HG03066 (cell line): ENCODE measurements around the gene ADCY3.

Experiments used
- ATAC-seq: cut with Tn5 transposase; IDR thresholded peaks from one replicate; pipeline ENCODE4 v1.9.1; 2021; ENCODE audit warnings: low read depth; ENCODE audit not compliant: unreplicated experiment

ADCY3 gene

DNA sequence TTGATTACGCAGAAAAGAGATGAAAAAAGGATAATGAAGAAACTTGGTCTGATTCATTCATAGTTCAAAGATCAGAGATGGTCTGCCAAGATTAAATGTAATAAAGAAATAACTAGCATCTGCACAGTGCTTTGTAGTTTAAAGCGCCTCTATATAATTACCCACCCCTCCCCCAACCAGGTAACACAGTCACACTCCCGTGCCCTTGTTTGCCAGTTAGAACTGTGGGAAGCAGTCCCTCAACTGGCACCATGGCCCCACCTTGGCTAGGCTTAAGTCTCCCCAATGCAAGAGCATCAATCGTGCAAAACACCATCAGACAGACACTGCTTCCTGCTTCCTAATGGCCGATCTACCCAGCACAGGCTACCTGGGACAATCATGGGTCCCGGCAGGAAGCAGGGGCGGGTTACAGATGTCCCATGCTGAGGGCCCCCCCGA is 11.6 kb downstream of the ADCY3 start:
- ATAC-seq, result no peak

DNA sequence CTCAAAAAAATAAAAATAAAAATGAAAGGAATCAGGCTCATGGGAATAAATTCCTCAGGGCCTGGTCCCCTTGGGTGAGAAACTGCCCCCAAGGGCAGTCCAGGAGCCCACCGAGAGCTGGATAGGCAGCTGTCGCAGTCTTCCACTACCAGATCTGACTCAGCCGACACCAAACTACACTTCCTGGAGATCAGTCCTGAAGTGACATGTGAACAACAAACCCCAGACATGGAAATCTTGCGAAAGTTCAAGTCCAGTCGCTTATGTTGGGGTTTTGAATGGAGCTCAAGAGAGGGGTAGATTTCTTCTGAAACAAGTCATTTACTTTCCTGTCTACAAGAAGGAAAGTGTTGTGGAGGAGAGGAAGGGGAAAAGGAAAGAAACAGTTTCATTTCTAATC is 12.9 kb downstream of the ADCY3 start:
- ATAC-seq, result no peak

DNA sequence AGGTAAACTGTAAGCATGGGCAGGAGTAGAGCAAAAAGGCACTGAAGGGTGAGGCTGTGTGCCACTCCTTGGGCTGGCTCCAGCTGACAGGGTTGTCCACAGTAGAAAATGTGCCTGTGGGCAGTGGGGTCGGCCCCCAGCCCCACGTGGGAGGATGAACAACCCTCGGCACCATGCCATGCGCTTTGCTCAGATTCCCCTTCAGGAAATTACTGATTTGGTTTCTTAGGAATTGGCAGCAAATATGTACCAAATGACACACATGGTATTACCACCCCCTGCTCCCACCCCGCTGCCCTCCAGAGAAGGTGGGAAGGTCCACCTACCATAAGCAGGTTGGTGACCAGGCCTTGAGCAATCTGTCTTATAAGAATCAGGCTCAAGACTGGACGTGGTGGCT is 13.6 kb downstream of the ADCY3 start:
- no peak for ATAC-seq

DNA sequence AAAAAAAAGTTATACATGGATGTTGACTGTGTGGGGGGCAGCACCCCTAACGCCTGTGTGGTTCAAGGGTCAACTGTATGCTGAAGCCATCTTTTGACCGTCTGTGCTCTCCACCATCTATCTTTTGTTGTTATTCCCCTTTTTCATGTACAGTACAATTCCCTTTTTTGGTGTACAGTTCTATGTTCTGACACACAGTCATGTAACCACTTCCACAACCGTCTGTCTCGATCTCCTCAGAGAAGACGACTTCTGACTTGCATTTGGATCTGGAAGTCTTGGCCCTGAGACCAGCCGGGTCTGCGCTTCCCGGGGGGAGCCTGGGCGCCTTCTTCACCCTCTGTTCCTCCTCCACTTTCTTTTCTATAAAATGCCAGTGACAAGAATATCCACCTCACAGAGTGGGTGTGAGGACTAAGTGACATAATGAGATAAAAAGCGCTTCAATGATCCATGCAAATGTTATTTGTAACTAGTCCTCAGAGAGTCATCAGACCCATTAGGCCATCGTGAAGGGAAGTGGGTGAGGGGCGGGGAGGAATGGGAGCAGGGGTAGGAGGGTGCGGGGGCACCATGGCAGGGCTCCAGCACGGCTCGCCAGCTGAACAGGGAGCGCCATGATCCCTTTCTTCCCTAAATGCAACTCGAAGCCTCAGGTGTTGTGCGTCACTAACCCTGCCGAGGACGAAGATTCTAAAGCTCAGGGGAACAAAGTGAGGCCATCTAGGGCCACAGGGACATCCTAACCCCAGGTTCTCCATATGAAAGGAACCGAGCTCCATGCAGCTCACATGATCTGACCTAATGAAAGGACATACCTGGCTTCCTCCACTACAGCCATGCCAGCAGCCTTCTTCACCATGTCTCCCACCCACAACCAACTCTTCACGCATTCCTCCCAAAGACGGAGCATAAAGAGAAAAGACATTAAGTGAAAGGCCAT is 16.6 kb downstream of the ADCY3 start:
- no peak for ATAC-seq

DNA sequence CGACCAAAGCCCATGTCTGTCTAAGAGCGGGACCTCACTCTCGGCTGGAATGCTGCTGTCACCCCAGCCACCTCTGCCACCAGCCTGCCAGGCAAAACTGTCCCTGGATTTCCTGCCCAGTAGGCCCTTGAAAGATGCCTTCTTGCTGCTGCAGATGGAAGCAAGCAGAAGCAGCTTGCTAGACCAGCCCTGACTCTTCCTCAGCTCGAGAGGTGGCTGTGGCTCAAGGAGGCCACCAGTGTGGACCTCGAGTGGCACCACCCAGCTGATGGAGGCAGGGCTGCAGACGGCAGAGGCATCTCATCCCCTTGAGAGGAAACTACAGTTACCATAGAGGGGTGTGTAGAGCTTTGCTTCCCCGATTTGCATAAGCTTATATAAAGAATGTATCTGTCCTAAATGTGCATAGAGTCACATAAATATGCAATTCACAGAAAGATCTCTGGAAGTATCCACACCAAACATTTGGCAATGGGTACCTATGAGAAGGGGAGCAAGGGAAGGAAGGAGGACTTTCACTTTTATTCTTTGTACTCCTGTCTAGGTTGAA is 20.6 kb downstream of the ADCY3 start:
- ATAC-seq, result no peak

DNA sequence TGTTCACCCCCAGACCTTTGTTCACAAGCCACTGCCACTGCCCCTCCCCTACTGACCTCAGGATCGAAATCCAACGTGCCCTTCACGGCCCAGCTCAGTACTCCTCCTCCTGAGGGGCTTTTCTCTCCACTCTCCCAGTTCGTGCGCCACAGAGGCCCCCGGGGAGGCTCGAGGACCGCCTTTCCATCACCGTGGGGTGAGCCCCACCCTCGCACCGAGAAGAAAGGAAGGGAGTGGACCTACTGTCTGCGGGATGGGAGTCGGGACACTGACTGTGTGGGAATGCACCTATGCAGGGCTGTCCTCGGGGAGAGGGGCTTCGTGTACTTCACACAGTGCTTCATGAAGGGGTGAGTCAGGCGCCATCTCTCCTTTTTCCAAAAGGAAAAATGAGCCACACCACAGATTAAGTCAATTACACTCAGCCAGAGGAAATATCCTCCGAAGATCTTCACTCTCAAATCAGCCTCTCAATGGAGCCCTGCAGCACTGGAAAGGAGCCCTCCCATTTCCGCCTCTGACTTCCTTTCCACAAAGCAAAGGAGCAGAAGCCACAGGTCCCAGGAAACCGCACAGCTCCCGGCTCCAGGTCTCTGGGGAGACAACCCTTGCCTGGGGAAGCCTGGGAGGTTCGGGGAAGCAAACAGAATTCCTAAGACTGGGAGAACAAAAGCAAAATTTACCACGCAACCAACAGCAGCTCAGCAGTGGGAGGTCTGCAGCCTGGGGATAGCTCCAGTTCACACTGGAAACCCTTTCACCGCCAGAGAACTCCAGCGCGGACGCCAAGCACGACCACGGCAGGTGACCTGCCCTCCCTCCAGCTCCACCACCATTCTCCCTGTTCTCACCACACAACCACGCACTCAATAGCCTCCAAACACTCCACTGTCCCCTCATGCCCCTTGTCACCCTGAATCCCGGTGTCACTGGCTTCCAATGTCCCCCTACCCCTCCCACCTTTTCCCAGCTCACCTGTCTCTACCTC is 21.6 kb downstream of the ADCY3 start:
- no peak for ATAC-seq

DNA sequence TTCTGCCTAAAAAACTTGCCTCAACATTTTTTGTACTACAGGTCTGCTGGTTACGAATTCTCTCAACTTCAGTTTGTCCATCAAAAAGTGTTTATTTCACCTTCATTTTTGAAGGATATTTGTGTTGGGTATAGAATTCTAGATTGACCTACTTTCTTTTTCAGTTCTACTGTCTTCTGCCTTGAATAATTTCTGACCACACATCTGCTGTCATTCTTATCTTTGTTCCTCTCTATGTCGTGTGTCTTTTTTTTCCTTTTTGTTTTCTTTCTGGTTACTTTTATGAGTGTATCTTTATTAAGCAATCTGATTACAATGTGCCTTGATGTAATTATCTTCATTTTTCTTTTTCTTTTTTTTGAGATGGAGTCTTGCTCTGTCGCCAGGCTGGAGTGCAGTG is 25.3 kb downstream of the ADCY3 start:
- no peak for ATAC-seq

DNA sequence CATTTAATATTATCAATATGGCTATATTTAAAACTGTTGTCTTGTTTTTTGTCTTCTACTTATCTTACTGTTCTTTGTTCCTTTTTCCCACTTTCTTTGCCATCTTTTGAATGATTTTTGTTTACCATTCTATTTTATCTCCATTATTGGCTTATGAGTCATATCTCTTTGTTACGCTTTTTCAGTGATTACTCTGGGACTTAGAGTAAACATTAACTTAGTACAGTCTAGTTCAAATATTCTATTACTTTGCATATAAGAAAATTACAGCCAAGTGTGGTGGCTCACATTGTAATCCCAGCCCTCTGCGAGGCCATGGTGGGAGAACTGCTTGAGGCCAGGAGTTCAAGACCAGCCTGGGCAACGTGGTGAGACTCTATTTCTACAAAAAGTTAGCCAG is 26.1 kb downstream of the ADCY3 start:
- ATAC-seq, result no peak

DNA sequence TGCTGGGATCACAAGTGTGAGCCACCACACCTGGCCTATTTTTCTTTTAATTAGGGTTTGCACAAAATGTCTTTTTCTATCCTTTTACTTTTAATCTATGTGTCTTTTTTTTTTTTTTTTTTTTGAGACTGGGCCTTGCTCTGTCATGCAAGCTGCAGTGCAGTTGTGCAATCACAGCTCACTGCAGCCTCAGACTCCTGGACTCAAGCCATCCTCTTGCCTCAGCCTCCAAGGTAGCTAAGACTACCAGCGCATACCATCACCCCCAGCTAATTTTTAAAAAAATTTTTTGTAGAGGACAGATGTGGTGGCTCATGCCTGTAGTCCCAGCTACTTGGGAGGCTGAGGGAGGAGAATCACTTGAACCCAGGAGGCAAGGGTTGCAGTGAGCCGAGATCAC is 27.1 kb downstream of the ADCY3 start:
- no peak for ATAC-seq

DNA sequence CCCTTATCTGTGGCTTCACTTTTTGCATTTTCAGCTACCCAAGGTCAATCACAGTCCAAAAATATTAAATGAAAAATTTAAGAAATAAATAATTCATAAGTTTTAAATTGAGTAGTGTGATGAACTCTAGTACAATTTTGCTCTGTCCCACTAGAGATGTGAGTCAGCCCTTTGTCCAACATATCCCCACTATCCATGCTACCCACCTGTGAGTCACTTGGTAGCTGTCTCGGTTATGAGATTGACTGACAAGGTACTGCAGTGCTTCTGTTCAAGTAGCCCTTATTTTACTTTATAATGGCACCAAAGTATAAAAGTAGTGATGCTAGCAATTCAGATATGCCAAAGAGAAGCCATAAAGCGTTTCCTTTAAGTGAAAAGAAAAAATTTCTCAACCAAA is 28.8 kb downstream of the ADCY3 start:
- no peak for ATAC-seq

DNA sequence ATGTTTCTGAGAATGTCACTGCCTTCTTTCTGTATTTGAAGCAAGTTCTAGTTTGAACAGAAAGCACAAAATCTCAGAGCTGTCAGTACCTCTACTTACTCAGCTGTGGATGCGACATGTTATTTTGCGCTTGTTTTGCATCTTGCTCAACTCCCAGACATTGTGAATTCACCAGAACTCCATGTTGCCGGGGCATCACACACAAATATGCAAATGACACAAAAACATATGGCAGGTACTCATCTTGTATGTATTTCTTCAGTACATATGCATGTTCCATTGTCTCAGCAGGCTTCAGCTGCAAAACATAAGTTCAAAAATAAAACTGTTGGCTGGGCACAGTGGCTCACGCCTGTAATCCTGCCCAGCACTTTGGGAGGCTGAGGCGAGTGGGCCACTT is 30.8 kb downstream of the ADCY3 start:
- ATAC-seq, result no peak

DNA sequence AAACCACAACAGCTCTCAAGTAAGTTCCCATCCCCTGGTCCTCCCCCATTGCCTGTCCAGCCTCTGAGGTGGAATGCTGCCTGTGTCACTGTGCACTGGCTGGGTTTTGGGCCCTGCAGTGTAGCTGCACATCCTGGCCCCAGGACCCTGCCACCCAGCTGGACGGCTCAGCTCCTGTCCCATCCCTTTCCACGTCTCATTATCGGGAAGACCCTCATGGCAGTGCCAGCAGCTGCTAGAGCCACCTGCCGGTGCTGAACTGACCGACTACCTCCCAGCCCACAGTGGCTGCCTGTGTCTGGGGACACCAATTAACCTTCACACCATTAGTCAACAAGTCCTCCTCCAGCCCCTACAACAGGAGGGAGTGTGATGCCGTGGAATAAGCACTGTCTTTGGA is 31.9 kb downstream of the ADCY3 start:
- ATAC-seq, result no peak

DNA sequence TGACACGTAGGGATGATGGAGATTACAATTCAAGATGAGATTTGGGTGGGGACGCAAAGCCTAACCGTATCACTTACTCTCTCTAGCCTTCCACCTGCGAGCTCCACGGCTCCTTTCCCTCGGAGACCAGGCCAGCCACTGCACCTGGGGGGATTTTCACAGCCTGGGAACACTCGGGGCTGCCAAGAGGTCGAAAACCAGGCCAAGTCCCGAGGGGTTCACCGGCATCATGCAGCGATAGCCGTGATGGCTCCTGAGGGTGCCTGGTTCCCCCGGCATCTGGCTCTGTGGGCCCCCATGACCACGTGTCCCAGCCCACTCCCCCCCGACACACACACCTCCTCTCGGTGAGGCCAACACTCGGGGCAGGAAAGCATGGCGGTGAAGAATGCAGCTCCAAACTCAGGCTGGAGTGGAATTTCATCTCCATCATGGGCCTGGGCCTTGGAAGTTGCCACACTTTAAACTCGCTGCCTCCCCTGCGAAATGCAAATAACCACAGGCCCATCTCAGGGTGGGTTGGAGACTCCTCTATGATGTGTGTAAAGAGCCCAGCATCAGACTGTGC is 32.6 kb downstream of the ADCY3 start:
- no peak for ATAC-seq

DNA sequence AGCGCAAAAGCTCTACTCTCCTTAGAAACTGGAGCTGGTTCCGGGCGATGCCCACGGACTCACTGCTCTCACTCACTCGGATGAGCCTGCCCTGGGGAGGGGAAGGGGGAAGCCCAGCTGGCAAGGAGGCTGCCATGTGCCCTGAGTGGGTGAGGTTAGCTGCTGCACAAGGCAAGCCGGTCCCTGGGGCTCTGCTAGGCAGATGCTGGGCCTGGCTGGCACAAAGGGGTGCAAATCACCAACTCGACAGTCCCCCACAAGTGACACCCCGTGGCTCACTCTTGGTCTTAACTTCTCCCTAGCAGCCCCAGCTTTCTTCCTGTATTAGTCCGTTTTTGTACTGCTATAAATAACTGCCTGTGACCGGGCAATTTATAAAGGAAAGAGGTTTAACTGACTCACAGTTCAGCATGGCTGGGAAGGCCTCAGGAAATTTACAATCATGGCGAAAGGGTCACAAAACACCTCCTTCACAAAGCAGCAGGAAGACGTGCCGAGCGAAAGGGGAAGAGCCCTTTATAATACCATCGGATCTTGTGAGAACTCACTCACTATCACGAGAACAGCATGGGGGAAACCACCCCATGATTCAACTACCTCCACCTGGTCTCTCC is 33.2 kb downstream of the ADCY3 start:
- ATAC-seq, result no peak

DNA sequence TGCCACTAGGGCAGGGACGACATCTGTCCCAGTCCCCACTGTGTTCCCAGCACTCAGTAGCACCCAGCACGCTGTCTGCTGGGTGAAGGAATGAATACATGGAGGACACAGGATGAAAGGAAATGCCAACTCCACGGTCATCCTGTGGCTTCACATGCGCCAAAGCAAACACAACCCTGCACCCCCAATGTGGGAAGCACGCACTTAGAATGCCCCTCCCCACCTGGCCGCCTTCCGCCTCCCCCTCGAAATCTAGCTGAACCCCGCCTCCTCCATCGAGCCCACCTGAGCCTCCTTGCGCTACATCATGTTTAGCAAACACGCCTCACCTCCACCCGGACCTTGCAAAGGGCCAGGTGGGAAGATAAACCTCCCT is 33.9 kb downstream of the ADCY3 start:
- no peak for ATAC-seq

DNA sequence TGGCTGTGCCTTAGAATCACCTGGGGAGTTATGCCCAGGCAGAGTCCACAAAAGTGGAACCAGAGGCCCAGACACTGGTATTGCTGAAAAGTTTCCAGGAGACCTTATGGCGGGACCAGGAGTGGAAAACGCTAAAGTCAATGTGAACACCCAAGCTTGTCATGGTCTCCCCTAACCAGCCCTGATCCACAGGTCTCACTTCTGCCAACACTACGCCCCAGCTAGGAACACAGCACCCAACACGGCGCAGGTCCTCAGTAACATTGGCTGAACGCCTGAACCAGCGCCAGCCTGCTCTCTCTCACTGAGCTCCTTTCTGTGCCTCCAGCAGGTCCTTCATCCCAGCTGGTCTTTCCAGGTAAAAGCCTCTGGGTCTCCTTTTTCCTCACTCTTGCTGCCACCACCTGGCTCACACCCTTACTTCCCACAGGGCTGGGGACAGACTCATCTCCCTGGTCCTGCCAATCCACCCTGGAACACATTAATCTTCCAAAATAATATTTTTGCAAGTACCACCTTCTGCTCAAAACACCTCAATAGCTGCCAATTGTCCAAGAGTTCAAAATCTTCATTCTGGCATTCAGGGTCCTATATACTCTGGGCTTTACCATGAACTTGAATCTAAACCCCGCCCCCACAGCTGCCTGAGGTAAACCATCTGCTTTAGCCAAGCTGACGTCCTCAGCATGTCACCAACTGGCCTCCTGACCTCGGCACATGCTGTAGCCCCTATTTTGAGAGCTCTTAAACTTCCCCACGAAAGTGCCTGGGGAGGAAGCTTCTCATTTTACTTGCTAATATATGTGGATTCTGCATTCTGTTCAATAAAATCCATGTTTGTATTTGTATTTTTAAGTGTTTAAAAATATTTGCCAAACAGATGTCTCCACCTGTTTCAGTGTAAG is 34.6 kb downstream of the ADCY3 start:
- no peak for ATAC-seq

DNA sequence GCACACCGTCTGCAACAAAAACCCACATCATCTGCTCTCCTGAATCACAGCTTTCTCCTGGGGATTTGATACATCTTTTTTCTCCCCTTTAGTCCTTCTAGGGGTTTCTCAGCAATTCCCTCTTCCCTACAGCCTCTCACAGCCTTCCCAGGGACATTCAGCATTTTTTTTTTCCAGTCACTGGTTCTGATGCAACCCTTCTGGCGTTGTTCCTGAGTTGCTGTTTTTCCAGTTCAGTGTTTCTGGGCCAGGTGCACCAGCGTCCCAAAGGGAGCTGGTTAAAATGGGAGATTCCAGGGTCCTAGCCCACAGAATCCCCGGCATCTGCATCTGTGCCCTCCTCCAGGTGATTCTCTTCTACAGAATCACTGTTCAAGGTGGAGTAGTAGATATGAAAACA is 36.1 kb downstream of the ADCY3 start:
- no peak for ATAC-seq

DNA sequence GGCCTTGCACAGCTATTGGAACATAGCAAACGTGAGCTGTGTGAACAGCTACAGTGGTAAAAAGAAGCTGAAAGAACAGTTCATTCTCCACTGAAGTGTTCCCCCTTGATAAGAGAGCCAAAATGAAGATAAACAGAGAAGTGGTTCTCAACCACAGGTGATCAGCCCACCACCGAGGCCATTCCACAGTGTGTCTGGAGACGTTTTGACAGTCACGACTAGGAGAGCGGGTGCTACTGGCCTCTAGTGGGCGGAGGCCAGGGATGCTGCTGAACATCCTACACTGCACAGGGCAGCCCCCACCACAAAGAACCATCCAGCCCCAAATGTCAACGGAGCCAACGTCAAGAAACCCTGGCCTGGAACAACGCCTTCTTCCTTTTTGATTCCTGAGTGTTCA is 38.4 kb downstream of the ADCY3 start:
- ATAC-seq, result no peak

DNA sequence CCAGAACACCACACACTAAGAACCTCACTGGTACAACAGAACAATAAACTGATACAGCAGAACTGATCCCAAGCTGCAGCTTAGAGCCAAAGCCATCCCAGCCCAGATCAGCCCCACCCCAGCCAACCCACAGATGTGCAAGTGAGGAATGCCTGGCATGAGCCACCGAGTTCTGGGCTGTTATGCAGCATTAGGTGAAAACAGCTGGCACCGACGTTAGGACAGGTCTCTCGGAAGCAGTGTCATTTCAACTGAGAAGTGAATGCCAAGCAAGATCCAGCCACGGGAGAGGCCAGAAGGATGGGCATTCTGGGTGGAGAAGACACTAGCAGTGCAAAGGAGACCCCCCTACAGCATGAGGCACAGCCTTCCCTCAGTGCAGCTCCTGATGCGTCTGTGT is 38.9 kb downstream of the ADCY3 start:
- no peak for ATAC-seq
